Body of pancreas (tissue), 4 donors: ENCODE results near the gene SLC25A25. TPM values are rescaled to one million over a fixed set of nuclear protein-coding genes. Genes with fewer than 3 reads are reported as not detected.

Source experiments
- ATAC-seq: fragments of 150-250 bp; one replicate; pipeline ENCODE4 v1.9.1; 2016
- DNase-seq, 4 donors: peaks; one replicate each; pipeline ENCODE4 v3.0.0-alpha.2; 2019
- H3K27ac ChIP-seq, 4 donors: fragments of 200-600 bp; sonication (generic); 1 replicate in 3 of 4; 2 replicates in 1 of 4; pipeline versions ENCODE4 v1.5.1 to v1.6.1; 2016 to 2019; ENCODE audit warnings: mild to moderate bottlenecking in 1 of 4, mixed read lengths in 1 of 4, moderate library complexity in 1 of 4
- H3K27me3 ChIP-seq, 2 donors: fragments of 200-600 bp; sonication (generic); one replicate each; pipeline ENCODE4 v1.6.0; 2016; ENCODE audit warnings: mild to moderate bottlenecking in 1 of 2
- H3K36me3 ChIP-seq, 2 donors: fragments of 200-600 bp; sonication (generic); replicated peaks in 1 of 2; 2 replicates each; pipeline ENCODE4 v1.5.1; 2016; ENCODE audit warnings: low read depth in 2 of 2; ENCODE audit not compliant: insufficient read depth in 1 of 2
- H3K4me1 ChIP-seq: fragments of 200-600 bp; sonication (generic); one replicate; pipeline ENCODE4 v1.6.0; 2016
- H3K4me3 ChIP-seq, 2 donors: fragments of 200-600 bp; sonication (generic); 1 replicate in 1 of 2; 2 replicates in 1 of 2; pipeline ENCODE4 v1.5.1; 2016 to 2019
- H3K9me3 ChIP-seq, 3 donors: fragments of 200-600 bp; sonication (generic); 1 replicate in 2 of 3; 2 replicates in 1 of 3; pipeline ENCODE4 v1.5.1; 2016
- CTCF ChIP-seq, 7 experiments: fragments of 450-650 bp in 4 of 7; fragments of 200-600 bp in 3 of 7; sonication (generic) in 3 of 7; IDR thresholded peaks; one replicate each; pipeline ENCODE4 v1.5.1; 2016 to 2019; ENCODE audit warnings: antibody characterized with exemption in 7 of 7
- POLR2A ChIP-seq, 3 donors: fragments of 450-650 bp; IDR thresholded peaks; one replicate each; pipeline ENCODE4 v1.6.1; 2016; ENCODE audit warnings: antibody characterized with exemption in 3 of 3, mild to moderate bottlenecking in 2 of 3
- WGBS, 2 donors: methylation state at CpG; one replicate each; pipeline ENCODE4 v1.1.5; 2017; 5-methylcytosine and 5-hydroxymethylcytosine counted together
- intact Hi-C: fragments of 100-400 bp; cut with DNase I; formaldehyde crosslinking; loops from one replicate; pipeline ENCODE4 v1.15.1; 2023
- total RNA-seq, 2 donors: library from RNA; depleted of rRNA; stranded (reverse); fragments of >200 nt; gene quantifications; one replicate each; pipeline ENCODE4 v1.1.0, GENCODE V29; 2016

Gene SLC25A25
- total RNA-seq, 2 donors from 2014 or later: 31.4 to 36.6 TPM

GRCh38 chr9:128024761-128025308 lies 43.2 kb upstream of the SLC25A25 start:
- TF ChIP-seq POLR2A (IDR thresholded peaks at IDR 0.05): no peak
- TF ChIP-seq CTCF (IDR thresholded peaks at IDR 0.05): no peak
- 84 to 92% methylated on average over 5 of the region's 5 CpGs for WGBS, 2 donors
- Histone ChIP-seq H3K27me3 (no peaks in the 10 kb centered on the region), H3K4me3 (no peak overlapping the region), H3K36me3 (no peaks in the 10 kb centered on the region), H3K4me1 (no peaks in the 10 kb centered on the region), H3K27ac (no peak overlapping the region), H3K9me3 (no peaks in the 10 kb centered on the region)
- no peak for ATAC-seq
- intact Hi-C loops: no loop called here
- DNase-seq: no peak

- Histone ChIP-seq H3K4me1 (no peaks in the 10 kb centered on the region), H3K36me3 (no peaks in the 10 kb centered on the region), H3K27me3 (no peaks in the 10 kb centered on the region), H3K27ac (no peak overlapping the region), H3K9me3 (no peaks in the 10 kb centered on the region), H3K4me3 (no peak overlapping the region)
- WGBS, 2 donors: 72 to 74% methylated on average over 4 of the region's 4 CpGs
- no peak for TF ChIP-seq CTCF (IDR thresholded peaks at IDR 0.05)
- TF ChIP-seq POLR2A (IDR thresholded peaks at IDR 0.05): no peak
- ATAC-seq: no peak
- intact Hi-C loops: no loop called here
- DNase-seq: no peak
These were observed 42.3 kb upstream of the SLC25A25 start for GRCh38 chr9:128025736-128026135.

- Histone ChIP-seq H3K36me3 (no peaks in the 10 kb centered on the region), H3K27ac (no peak overlapping the region), H3K4me1 (no peaks in the 10 kb centered on the region), H3K27me3 (no peaks in the 10 kb centered on the region), H3K4me3 (no peak overlapping the region), H3K9me3 (no peaks in the 10 kb centered on the region)
- 87% methylated on average over 9 to 12 of the region's 12 CpGs for WGBS, 2 donors
- TF ChIP-seq CTCF (IDR thresholded peaks at IDR 0.05): no peak
- peak in 1 of 3 donors; percentile 11 for TF ChIP-seq POLR2A (IDR thresholded peaks at IDR 0.05)
- no peak for ATAC-seq
- intact Hi-C loops: no loop called here
- peak in 1 of 4 donors; percentile 34 for DNase-seq
These were observed 41.7 kb upstream of the SLC25A25 start for GRCh38 chr9:128026255-128026772.

- intact Hi-C loops: no loop called here
- ATAC-seq: no peak
- DNase-seq: no peak
- no peak for TF ChIP-seq POLR2A (IDR thresholded peaks at IDR 0.05)
- 72 to 86% methylated on average over 7 to 11 of the region's 11 CpGs for WGBS, 2 donors
- no peaks in the 10 kb centered on the region for H3K9me3 ChIP-seq
- no peaks in the 10 kb centered on the region for H3K36me3 ChIP-seq
- no peak overlapping the region for H3K27ac ChIP-seq
- H3K4me1 ChIP-seq: no peaks in the 10 kb centered on the region
- no peak overlapping the region for H3K4me3 ChIP-seq
- H3K27me3 ChIP-seq: no peaks in the 10 kb centered on the region
These were observed 41.1 kb upstream of the SLC25A25 start for GRCh38 chr9:128026773-128027541.

- TF ChIP-seq POLR2A (IDR thresholded peaks at IDR 0.05): no peak
- TF ChIP-seq CTCF (IDR thresholded peaks at IDR 0.05): no peak
- Histone ChIP-seq H3K36me3 (no peaks in the 10 kb centered on the region), H3K9me3 (no peaks in the 10 kb centered on the region), H3K4me1 (no peaks in the 10 kb centered on the region), H3K27me3 (no peaks in the 10 kb centered on the region), H3K4me3 (no peak overlapping the region), H3K27ac (no peak overlapping the region)
- intact Hi-C loops: no loop called here
- ATAC-seq: no peak
- 86 to 87% methylated on average over 4 of the region's 4 CpGs for WGBS, 2 donors
- DNase-seq: no peak
These were observed 40.3 kb upstream of the SLC25A25 start for GRCh38 chr9:128027705-128028104.
